Measurements from ENCODE around the gene SKI.
"Not testable (repeated sequence)": the region's sequence is repeated elsewhere in the genome, so short reads cannot be mapped to it uniquely, and the experiment has no call there.

DNA sequence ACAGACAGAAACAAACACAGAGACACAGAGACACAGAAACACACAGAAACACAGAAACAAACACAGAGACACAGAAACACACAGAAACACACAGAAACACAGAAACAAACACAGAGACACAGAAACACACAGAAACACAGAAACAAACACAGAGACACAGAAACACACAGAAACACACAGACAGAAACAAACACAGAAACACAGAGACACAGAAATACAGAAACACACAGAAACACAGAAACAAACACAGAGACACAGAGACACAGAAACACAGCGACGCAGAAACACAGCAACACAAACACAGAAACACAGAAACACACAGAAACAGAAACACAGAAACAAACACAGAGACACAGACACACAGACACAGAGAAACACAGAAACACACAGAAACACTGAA, 99.0 kb downstream of the SKI start:
- TF ChIP-seq, protein P1, sequence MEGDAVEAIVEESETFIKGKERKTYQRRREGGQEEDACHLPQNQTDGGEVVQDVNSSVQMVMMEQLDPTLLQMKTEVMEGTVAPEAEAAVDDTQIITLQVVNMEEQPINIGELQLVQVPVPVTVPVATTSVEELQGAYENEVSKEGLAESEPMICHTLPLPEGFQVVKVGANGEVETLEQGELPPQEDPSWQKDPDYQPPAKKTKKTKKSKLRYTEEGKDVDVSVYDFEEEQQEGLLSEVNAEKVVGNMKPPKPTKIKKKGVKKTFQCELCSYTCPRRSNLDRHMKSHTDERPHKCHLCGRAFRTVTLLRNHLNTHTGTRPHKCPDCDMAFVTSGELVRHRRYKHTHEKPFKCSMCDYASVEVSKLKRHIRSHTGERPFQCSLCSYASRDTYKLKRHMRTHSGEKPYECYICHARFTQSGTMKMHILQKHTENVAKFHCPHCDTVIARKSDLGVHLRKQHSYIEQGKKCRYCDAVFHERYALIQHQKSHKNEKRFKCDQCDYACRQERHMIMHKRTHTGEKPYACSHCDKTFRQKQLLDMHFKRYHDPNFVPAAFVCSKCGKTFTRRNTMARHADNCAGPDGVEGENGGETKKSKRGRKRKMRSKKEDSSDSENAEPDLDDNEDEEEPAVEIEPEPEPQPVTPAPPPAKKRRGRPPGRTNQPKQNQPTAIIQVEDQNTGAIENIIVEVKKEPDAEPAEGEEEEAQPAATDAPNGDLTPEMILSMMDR (conservative IDR thresholded peaks at IDR 0.05; ENCODE audit: low read depth in 2 of 2): not testable (repeated sequence)
- TF ChIP-seq EZH2 (IDR thresholded peaks at IDR 0.05; ENCODE audit: low read depth, unreplicated experiment); CREB1 (CRISPR knock-in tag; IDR thresholded peaks at IDR 0.05; ENCODE audit: low read depth): not testable (repeated sequence)

Measured in GM23338 (cell line).